Cardiac muscle cell (in vitro differentiated cells and primary cell): ENCODE data around the gene ERAP2. TPM values are rescaled to one million over a fixed set of nuclear protein-coding genes. Genes with fewer than 3 reads are reported as not detected.
A peak's percentile ranks its signal among the peaks of the same experiment; 100 is the strongest.

ENCODE experiments used
- DNase-seq, 2 donors: peaks; one replicate each; pipeline versions ENCODE4 v3.0.0 to v3.0.0-alpha.2; 2010 to 2017; ENCODE audit warnings: low read depth in 1 of 2, low spot score in 1 of 2
- H3K27ac ChIP-seq: fragments of 200-600 bp; sonication (generic); 2 replicates; pipeline ENCODE4 v1.5.1; 2016
- H3K27me3 ChIP-seq: fragments of 200-600 bp; sonication (generic); 2 replicates; pipeline ENCODE4 v1.6.0; 2016; ENCODE audit warnings: control low read depth
- H3K36me3 ChIP-seq: fragments of 200-600 bp; sonication (generic); 2 replicates; pipeline ENCODE4 v1.5.1; 2016; ENCODE audit warnings: control low read depth
- H3K4me1 ChIP-seq: fragments of 200-600 bp; sonication (generic); 2 replicates; pipeline ENCODE4 v1.8.1; 2017; ENCODE audit warnings: low read depth, mild to moderate bottlenecking, mixed run types
- H3K4me3 ChIP-seq: fragments of 200-600 bp; sonication (generic); 2 replicates; pipeline ENCODE4 v1.5.1; 2016; ENCODE audit warnings: mild to moderate bottlenecking
- H3K9me3 ChIP-seq: fragments of 200-600 bp; sonication (generic); 2 replicates; pipeline ENCODE4 v1.5.1; 2017; ENCODE audit warnings: low read depth, mild to moderate bottlenecking, control low read depth
- polyA plus RNA-seq: library from polyadenylated mRNA; unstranded; fragments of >200 nt; fragmentation: Nextera tagmentation; extraction: Ambion mirVana; gene quantifications from 2 replicates; pipeline ENCODE4 v1.2.1, GENCODE V29; 2016
- total RNA-seq: library from RNA; depleted of rRNA; stranded (reverse); fragments of >200 nt; gene quantifications from 2 replicates; pipeline ENCODE4 v1.2.3, GENCODE V29; 2016
- TF ChIP-seq, protein P1 (sequence below): IDR thresholded peaks from 2 replicates; pipeline ENCODE4 v1.5.1; 2012; ENCODE audit warnings: low read depth, mild to moderate bottlenecking, low read length

ERAP2 gene
- total and polyA plus RNA-seq, 2 experiments from 2014 or later = 0.35 TPM; not detected in 1

DNA sequence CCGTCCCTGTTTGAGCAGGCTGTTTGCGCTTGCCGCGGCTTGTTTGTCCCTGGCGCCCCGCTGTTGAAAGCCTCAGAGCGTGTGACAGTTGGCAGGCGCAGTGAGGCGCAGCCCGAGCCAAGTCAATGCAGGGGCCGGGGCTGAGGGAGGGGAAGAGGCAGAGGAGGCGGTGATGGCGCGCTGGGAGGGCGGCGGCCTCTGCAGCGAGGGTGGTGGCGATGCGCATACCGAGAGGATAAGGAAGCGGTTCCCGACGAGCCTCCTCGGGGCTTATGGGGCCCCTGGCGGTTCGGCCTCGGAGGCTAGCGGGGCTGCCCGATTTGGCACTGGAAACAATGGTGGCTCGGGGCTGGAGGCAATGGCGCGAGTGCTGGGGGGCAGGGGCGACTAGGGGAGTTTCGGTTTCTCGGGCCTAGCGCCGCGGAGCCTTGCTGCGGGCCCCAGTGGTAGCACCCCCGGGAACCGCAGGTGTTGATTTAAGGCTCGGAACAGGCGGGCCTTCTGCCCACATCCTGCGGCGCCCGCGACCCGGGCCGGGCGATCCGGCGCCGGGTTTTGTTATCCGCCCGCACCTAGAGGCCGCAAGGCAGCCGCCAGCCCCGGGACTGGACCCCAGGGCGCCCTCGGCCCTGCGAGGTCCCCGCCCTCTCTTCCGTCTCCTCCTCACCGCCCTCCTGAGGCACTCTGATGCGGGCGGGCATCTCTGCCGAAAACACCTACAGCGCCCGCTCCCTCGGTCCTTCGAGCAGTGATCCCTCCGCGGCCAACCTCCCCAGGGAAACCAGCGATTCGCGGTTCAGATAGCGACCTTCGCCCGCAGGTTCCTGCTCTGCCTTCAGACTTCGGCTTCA is 58.6 kb downstream of the ERAP2 start:
- peak; percentile 94 to 97 for DNase-seq
- no peaks in the 10 kb centered on the region for H3K27me3 ChIP-seq
- no peaks in the 10 kb centered on the region for H3K9me3 ChIP-seq
- peak overlapping the region; percentile 74 for H3K4me3 ChIP-seq
- TF ChIP-seq, protein P1, sequence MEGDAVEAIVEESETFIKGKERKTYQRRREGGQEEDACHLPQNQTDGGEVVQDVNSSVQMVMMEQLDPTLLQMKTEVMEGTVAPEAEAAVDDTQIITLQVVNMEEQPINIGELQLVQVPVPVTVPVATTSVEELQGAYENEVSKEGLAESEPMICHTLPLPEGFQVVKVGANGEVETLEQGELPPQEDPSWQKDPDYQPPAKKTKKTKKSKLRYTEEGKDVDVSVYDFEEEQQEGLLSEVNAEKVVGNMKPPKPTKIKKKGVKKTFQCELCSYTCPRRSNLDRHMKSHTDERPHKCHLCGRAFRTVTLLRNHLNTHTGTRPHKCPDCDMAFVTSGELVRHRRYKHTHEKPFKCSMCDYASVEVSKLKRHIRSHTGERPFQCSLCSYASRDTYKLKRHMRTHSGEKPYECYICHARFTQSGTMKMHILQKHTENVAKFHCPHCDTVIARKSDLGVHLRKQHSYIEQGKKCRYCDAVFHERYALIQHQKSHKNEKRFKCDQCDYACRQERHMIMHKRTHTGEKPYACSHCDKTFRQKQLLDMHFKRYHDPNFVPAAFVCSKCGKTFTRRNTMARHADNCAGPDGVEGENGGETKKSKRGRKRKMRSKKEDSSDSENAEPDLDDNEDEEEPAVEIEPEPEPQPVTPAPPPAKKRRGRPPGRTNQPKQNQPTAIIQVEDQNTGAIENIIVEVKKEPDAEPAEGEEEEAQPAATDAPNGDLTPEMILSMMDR = no peak
- H3K4me1 ChIP-seq = peaks cover 54% of the 10 kb centered on the region
- peak overlapping the region; percentile 91 for H3K27ac ChIP-seq
- no peaks in the 10 kb centered on the region for H3K36me3 ChIP-seq

DNA sequence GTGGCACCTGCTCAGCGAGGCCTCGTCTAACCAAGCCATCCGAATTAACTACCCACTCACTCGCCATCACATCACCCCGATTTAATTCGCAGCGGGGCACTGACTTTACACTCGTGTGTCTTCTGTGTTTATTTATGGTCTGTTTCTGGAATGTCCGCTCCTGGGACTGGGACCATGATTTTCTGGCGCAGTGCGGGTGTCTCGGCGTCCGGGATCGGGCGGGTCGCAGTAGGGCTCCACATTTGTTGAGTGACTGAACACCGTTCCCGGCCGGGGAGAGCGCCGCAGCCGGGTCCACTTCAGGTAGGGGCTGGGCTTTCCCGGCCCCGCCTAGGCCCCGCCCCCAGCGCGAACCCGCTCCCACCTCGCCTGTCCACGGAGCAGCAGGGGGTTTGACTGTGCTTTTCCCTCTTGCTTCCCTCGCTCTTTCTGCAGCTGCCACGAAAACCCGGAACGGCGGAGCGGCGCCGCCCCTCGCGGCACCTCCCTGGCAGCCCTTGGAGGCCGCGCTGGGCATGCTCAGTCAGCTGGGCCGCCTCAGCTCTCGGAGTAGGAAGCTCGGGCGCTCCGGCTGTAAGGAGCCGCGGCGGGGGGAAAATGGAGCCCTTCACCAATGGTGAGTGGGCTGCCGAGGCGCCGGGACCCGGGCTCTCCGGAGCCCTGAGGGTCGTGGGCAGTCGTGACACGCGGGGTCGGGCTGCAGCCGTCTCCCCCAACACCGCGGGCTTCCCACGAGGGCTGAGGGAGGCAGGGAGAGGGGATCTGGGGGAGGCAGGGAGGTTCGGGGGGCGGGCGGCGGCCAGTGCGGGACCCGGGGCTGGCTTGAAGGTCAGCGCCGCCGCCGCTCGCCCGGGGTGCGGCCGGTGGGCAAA is 59.5 kb downstream of the ERAP2 start, which contains the start of gene LNPEP:
LNPEP (plus strand) TSS at position 522 of the 872 bp plus-strand sequence; CDS start at position 598, 76 bp downstream.
- peak; percentile 97 to 98 for DNase-seq
- Histone ChIP-seq H3K9me3 (no peaks in the 10 kb centered on the region), H3K36me3 (no peaks in the 10 kb centered on the region), H3K4me1 (peaks cover 45% of the 10 kb centered on the region), H3K27me3 (no peaks in the 10 kb centered on the region), H3K27ac (peak within 1 kb of the TSS; percentile 91), H3K4me3 (peak within 1 kb of the TSS; percentile 74)
- TF ChIP-seq, protein P1 = no peak

DNA sequence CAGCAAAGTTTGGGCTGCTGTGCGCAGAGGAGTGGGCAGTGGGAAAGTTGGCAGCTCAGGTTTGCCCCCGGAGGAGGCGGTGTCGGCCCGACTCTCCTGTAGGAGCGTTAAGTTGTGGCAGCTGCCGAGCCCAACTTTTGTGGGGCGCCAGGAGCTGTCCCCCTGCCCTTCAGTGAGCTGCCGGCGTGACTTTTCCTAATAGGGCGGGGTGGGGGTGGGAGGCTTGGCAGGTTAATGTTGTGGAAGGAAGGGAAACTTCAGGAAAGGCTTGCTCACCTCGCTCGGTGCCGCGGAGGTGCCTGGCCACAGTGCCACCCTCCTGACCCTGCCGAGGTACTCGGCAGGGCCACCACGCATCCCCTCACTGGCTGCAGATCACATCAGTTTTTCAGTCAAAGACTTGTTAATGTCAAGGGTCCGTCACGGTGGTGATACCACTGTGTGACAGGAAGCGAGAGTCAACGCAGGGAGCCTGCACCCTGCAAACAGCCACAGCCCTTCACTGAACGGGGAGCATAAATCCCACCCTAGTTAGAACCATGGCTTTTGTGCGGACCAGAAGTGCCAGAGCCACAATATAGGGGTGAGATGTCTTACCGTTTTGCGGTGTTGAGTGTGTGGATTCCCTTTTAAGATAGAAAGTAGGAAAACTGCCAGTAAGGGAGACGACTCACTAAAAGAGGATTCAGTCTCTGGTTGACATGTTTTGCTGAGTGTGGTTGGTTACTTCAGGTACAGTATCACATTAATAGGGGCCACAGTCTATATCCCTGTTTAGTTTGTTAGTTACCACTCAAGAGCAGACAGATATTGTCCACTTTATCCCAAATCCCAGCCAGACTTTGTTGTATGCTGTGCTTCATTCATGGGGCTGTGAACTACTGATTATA is 60.4 kb downstream of the ERAP2 start:
- Histone ChIP-seq H3K27me3 (no peaks in the 10 kb centered on the region), H3K4me1 (peaks cover 41% of the 10 kb centered on the region), H3K4me3 (peak overlapping the region; percentile 74), H3K27ac (peak overlapping the region; percentile 91), H3K9me3 (no peaks in the 10 kb centered on the region), H3K36me3 (no peaks in the 10 kb centered on the region)
- TF ChIP-seq, protein P1 = peak; percentile 4
- peak in 1 of 2 donors; percentile 58 for DNase-seq

DNA sequence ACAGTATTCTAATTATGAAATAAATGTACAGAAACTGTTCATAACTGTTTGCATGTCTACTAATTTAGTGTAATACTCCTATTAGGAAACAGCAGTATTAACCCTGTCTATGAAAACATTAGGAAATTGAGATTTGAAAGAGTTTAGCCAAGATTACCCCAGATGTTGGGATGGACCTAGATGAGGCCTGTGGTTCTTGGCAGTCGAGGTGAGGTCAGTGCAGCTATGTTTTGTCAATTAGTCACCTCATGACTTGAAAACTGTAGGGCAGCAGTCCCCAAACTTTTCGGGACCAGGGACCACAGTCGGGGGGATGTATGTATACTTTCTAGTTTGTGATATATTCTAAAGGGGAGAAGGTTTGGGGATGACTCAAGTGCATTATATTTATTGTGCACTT is 64.3 kb downstream of the ERAP2 start:
- H3K27me3 ChIP-seq = no peaks in the 10 kb centered on the region
- DNase-seq = no peak

More for the DNA sequence above, 64.3 kb downstream of the ERAP2 start:
- no peaks in the 10 kb centered on the region for H3K36me3 ChIP-seq
- TF ChIP-seq, protein P1 = no peak
- no peaks in the 10 kb centered on the region for H3K9me3 ChIP-seq
- no peak overlapping the region for H3K4me3 ChIP-seq
- no peak overlapping the region for H3K27ac ChIP-seq
- H3K4me1 ChIP-seq = peaks cover 17% of the 10 kb centered on the region
